Erythroblast (primary cell): ENCODE data around the gene EHD1.

Source experiments
- GATA1 ChIP-seq: IDR thresholded peaks from 2 replicates; pipeline ENCODE4 v1.6.1; 2011; ENCODE audit warnings: low read depth, mild to moderate bottlenecking, control low read depth, low read length, moderate library complexity
- POLR2A ChIP-seq: IDR thresholded peaks from 2 replicates; pipeline ENCODE4 v1.6.1; 2011; ENCODE audit warnings: mild to moderate bottlenecking, low read length

DNA sequence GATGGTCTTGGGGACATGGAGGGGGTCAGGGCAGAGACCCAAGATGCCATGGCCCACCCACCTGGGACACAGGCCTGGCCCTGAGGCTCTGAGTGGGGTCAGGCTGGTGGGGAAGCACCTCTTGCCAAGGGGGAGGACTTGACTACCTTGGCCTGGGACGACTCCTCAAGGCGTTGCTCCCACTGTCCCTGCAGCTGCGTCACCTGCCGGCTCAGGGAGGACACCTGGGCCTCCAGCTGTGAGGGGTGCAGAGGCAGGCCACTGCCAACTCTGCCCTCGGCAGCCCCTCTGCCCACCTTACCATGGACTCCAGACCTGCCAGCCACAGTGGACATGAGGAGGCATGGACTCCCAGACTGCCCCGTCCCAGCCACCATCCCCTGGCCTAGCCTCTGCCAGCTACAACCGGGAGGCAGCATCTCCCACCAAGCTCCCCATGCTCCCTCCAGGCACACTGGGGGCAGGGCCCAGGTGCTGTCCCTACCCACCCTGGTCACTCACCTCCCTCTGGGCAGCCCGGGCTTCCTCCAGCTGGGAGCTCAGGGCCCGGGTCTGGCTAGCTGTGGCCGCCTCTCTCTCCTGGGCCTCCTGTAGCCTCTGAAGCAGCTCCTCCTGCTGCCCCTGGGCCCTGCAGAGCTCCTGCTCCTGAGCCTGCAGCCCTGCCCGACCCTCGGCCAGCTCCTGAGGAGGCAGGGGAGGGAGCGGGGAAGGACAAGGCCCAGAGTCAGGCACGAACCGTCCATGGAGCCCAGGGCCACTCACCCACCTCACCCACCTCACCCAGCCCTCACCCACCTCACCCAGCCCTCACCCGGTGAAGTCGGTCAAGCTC is 42.6 kb downstream of the EHD1 start:
- TF ChIP-seq POLR2A (no peak), GATA1 (no peak)
